NCI-H1694 treated with DMSO at 0.1 percent for 48 hours (cell line): ENCODE results near the gene CCDC112.
"Not testable (repeated sequence)": the region's sequence is repeated elsewhere in the genome, so short reads cannot be mapped to it uniquely, and the experiment has no call there.

Experiments
- DNase-seq: peaks from one replicate; lab custom pipeline; 2025; lab: John Stamatoyannopoulos, UW

The CCDC112 gene

GRCh38 chr5:115296124-115297022 is at the start of gene CCDC112:
Gene CCDC112 (minus strand): TSS chr5:115296654. CDS start chr5:115296543, 111 bp downstream.
- peak; percentile 24 for DNase-seq

- no peak for DNase-seq
Measured at GRCh38 chr5:115345344-115345743, 48.9 kb upstream of the CCDC112 start.

- no peak for DNase-seq
Measured at GRCh38 chr5:115343855-115344254, 47.4 kb upstream of the CCDC112 start.

GRCh38 chr5:115342590-115343377 is 46.3 kb upstream of the CCDC112 start:
- no peak for DNase-seq

- DNase-seq = no peak
Measured at GRCh38 chr5:115341745-115342144, 45.3 kb upstream of the CCDC112 start.

GRCh38 chr5:115338851-115339250 is 42.4 kb upstream of the CCDC112 start:
- no peak for DNase-seq

GRCh38 chr5:115337882-115338281 is 41.4 kb upstream of the CCDC112 start:
- DNase-seq = no peak

- DNase-seq = no peak
Measured at GRCh38 chr5:115336964-115337363, 40.5 kb upstream of the CCDC112 start.

- DNase-seq = no peak
Measured at GRCh38 chr5:115336201-115336720, 39.8 kb upstream of the CCDC112 start.

- no peak for DNase-seq
Measured at GRCh38 chr5:115335301-115335700, 38.8 kb upstream of the CCDC112 start.

- no peak for DNase-seq
Measured at GRCh38 chr5:115333164-115333563, 36.7 kb upstream of the CCDC112 start.

GRCh38 chr5:115330830-115331229 is 34.4 kb upstream of the CCDC112 start:
- no peak for DNase-seq

- DNase-seq = no peak
Measured at GRCh38 chr5:115329475-115329874, 33.0 kb upstream of the CCDC112 start.

GRCh38 chr5:115328617-115329274 is 32.3 kb upstream of the CCDC112 start:
- not testable (repeated sequence) for DNase-seq

GRCh38 chr5:115325296-115325959 is 29.0 kb upstream of the CCDC112 start:
- DNase-seq = no peak

GRCh38 chr5:115324021-115324420 is 27.6 kb upstream of the CCDC112 start:
- no peak for DNase-seq

GRCh38 chr5:115322729-115323128 is 26.3 kb upstream of the CCDC112 start:
- DNase-seq = no peak

- no peak for DNase-seq
Measured at GRCh38 chr5:115321309-115321708, 24.9 kb upstream of the CCDC112 start.

- DNase-seq = no peak
Measured at GRCh38 chr5:115320515-115320914, 24.1 kb upstream of the CCDC112 start.

- DNase-seq = no peak
Measured at GRCh38 chr5:115320006-115320405, 23.6 kb upstream of the CCDC112 start.

- DNase-seq = no peak
Measured at GRCh38 chr5:115319007-115319406, 22.6 kb upstream of the CCDC112 start.

- no peak for DNase-seq
Measured at GRCh38 chr5:115317736-115318135, 21.3 kb upstream of the CCDC112 start.
